ENCODE measurements around the gene RUVBL2.
"Not testable (repeated sequence)": the region's sequence is repeated elsewhere in the genome, so short reads cannot be mapped to it uniquely, and the experiment has no call there.

Gene RUVBL2

DNA sequence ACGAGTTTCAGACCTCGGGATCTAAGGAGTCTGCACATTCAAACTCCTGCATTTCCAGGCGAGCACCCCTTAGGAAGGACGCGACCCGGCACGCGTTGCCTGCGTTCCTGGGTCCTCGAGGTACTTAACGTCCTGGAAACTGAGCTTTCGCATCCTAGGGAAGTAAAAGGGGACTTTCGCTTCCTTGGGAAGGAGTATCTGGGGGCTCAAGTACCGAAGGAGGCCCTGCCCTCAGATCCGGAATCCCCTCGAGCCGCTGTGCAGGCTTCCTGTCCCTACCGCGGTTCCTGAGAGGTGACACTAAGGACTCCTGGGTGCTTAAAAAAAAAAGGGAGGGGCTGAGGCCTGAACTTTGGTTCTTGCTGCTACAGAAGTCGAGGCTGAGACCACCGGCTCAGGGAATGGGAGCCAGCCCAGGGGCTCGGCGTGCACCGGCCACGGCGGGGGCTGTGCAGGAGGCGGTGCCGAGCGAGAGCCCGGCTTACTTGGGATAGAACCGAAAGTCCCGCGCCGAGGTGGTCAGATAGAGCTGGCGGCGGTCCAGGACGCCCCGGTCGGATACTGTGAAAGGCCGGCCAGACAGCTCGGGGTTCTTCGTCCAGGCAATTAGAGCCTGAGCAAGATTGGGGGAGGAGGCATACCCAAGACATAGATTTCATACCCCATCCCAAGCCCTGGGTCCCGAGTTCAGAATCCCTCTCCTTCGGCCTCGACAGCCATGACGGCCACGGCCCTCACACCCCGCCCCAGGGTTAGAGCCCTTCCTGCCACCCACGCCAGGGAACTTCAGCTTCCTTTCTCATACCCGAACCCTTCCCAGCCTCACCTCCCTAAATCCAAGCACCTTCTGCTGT is 24.9 kb downstream of the RUVBL2 start:
- DNase-seq, result not testable (repeated sequence)

DNA sequence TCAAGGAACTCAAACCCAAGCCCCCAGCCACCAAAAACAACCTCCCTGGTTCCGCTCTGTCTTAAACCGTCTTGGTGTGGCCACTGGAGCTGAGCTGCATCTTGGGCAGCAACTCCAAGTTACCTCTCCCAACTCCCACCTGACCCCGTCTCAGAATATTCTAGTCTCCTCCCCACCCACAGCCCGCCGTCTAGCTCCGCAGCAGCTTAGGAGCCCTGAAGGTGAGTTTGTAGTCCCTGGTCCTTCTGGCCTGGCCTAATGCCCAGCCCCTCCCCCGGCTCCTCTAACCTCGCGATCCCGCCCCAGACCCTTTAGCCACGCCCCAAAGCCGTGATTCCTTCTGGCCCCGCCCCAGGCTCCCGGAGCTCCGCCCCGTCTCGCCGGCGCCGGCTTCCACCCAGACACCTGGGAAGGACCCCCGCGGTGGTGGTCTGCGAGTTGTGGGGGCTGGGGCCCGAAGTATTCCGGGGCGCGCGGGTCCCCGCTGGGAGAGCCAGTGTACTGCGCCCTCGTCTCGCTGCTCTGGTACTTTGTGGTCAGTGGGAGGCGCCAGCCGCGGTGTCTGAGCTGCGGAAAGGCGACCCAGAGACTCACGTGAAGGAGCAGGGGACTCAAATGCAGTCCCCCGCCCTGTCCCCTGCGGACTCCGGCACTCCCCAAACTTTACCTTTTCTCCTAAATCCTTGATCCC is 25.7 kb downstream of the RUVBL2 start:
- no peak for DNase-seq

GRCh38 chr19:49020342-49020741 is 26.7 kb downstream of the RUVBL2 start:
- no peak for DNase-seq

DNA sequence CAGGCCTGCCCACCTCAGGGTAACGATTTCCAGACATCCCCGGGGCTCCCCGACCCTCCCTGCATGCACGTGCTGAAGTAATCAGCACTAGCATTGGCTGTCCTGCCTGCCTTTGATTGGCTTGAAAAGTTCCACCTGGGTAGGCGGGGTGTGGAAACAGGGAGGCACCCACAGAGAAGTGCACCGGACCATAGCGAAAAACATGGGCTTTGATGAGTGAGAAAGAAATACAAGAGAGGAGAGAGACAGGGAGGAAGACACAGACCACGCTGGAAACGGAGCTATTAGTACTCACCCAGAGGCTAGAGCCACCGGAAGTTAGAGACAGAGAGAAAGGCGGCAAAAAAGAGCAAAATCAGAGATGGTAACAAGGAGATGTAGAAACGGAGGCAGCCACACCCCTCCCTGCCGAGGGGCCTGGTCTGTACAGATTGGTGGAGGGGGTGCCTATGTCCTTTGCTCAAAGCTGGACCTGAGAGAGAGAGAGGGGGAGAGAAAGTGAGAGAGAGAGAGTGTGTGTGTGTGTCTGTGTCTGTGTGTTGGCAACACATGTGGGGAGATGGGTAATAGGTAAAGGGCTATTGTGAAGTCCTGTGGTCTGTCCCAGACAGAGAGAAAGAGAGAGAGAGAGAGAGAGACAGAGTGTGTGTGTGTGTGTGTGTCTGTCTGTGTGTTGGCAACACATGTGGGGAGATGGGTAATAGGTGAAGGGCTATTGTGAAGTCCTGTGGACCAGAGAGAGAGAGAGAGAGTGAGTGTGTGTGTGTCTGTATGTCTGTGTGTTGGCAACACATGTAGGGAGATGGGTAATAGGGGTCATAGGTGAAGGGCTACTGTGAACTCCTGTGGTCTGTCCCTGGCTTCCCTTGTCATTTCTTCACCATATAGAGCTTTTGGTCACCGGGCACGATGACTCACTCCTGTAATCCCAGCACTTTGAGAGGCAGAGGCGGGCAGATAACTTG is 27.5 kb downstream of the RUVBL2 start:
- no peak for DNase-seq

DNA sequence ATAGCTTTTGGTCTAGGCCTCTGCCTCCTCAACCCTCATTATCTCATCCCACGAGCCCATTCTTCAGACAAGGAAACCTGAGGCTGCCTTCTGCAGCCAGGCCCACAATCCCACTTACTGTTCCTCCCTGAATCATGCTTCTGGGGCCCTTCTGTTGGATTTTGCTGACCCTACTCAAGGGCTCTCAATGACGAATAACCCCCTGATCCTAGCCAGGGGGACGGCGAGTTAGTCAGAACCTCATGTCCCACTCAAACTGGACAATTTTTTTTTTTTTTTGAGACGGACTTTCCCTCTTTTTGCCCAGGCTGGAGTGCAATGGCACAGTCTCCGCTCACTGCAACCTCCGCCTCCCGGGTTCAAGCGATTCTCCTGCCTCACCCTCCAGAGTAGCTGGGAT is 28.4 kb downstream of the RUVBL2 start:
- no peak for DNase-seq

- DNase-seq, result not testable (repeated sequence)
Measured at GRCh38 chr19:49024233-49024632, 30.5 kb downstream of the RUVBL2 start, which contains the start of gene CGB3. Gene CGB3 (minus strand): TSS chr19:49024333. CDS start chr19:49023971, 362 bp downstream.

- not testable (repeated sequence) for DNase-seq
Measured at GRCh38 chr19:49025088-49025487, 31.4 kb downstream of the RUVBL2 start.

DNA sequence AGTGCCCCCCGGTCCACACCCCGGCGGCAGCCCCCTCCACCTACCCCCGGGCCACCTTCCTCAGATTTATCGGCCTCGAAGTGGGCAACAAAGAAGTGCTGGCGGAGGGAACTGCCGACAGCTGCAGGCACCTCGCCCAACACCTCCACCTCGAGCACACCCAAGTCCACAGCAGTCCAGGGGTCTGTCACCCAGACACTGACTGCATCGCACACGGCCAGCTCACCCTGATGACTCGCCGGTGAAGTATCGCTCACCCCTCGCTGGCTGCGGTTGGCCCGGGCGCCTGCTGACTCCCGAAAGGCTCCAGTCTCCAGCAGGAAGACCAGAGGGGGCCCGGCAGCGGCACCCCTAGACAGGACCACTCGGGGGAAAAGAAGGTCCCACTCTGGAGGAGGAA is 31.9 kb downstream of the RUVBL2 start:
- DNase-seq, result not testable (repeated sequence)

DNA sequence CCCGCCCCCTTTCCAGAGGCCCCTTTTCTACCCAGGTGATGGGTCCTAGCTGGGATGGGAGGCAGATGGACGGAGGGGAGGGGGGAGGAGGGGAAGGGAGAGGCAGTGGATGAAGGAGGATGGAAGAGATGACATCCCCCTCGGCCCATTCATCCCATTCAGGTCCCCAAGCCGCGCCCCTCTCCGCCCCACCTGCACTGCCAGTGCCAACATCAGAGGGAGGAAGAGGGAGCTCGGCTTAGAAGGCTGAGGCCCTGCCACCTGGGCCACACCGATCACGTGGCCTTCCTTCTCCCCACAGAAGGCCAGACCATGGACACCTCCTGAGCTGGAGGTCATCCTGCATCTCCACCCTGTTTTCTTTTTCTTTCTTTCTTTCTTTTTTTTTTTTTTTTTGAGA is 35.0 kb downstream of the RUVBL2 start:
- not testable (repeated sequence) for DNase-seq

DNA sequence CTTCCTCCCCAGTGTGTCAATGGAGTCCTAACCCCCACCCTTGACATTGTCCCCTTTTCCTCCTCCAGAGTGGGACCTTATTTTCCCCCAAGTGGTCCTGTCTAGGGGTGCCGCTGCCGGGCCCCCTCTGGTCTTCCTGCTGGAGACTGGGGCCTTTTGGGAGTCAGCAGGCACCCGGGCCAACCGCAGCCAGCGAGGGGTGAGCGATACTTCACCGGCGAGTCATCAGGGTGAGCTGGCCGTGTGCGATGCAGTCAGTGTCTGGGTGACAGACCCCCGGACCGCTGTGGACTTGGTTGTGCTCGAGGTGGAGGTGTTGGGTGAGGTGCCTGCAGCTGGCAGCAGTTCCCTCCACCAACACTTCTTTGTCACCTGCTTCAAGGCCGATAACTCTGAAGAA is 36.1 kb downstream of the RUVBL2 start:
- not testable (repeated sequence) for DNase-seq

- not testable (repeated sequence) for DNase-seq
Measured at GRCh38 chr19:49030323-49030722, 36.6 kb downstream of the RUVBL2 start.

GRCh38 chr19:49031642-49032301 is 38.1 kb downstream of the RUVBL2 start, which contains the start of gene CGB2:
Gene CGB2 (plus strand): TSS chr19:49031890. CDS start chr19:49032096, 206 bp downstream.
- peak; percentile 18 for DNase-seq

DNA sequence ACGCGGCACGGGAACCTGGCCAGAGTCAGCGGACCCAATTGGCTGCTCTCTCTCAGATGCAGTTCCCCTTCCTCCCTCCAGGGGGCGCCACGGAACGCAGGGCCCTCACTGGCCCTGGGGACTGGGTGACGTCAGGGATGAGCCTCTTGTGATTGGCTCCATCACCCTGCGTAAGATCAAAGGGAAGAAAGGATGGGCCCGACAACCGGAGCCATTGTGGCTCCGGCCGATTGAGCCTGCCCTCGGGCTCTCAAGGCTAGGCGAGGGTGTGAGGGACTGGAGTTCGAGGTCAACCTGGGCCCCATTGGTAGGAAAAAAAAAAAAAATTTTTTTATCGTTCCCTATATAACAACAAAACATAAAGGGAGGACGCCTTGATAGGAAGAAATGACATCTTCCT is 43.1 kb downstream of the RUVBL2 start, which contains the start of gene CGB1:
Gene CGB1 (minus strand): TSS at position 81 of the 400 bp plus-strand sequence. CDS start 184 bp downstream, outside the sequence.
- not testable (repeated sequence) for DNase-seq

DNA sequence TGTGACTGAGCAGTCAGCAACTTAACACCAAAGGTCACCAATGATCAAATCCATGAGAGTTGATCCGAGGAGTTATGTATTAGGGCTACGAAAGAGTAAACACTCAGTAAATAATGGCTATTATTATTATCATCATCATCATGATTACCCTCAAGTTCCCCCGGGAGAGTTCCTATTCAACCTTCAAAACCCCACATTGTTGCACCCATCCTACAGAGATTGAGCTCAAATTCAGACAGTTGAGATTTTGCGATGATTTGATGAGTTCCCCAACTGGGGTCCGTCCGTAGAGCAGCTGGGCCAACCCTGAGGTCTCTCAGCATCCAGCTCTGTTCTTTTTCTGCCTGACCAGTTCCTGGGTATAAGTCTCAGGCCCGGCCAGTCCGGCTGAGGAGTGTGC is 44.4 kb downstream of the RUVBL2 start:
- not testable (repeated sequence) for DNase-seq

DNA sequence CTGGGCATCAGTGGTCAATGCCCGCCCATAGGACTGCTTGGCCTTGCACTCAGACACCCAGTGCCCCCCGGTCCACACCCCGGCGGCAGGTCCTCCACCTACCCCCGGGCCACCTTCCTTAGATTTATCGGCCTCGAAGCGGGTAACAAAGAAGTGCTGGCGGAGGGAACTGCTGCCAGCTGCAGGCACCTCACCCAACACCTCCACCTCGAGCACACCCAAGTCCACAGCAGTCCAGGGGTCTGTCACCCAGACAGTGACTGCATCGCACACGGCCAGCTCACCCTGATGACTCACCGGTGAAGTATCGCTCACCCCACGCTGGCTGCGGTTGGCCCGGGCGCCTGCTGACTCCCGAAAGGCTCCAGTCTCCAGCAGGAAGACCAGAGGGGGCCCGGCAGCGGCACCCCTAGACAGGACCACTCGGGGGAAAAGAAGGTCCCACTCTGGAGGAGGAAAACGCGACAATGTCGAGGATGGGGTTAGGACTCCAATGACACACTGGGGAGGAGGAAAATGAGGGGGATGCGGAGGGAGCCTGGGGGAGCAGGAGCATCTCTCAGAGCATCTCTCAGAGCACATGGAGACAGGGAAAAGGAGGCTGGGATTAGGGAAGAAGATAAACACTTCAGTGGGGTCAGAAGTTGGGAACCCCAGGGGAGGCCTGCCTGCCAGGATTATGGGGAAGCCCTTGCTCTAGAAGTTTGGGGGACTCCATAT is 45.0 kb downstream of the RUVBL2 start:
- not testable (repeated sequence) for DNase-seq

DNA sequence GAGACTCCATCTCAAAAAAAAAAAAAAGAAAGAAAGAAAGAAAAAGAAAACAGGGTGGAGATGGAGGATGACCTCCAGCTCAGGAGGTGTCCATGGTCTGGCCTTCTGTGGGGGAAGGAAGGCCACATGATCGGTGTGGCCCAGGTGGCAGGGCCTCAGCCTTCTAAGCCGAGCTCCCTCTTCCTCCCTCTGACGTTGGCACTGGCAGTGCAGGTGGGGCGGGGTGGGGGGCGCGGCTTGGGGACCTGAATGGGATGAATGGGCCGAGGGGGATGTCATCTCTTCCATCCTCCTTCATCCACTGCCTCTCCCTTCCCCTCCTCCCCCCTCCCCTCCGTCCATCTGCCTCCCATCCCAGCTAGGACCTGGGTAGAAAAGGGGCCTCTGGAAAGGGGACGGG is 46.0 kb downstream of the RUVBL2 start:
- not testable (repeated sequence) for DNase-seq

GRCh38 chr19:49042177-49042576 is 48.5 kb downstream of the RUVBL2 start:
- DNase-seq, result no peak

DNA sequence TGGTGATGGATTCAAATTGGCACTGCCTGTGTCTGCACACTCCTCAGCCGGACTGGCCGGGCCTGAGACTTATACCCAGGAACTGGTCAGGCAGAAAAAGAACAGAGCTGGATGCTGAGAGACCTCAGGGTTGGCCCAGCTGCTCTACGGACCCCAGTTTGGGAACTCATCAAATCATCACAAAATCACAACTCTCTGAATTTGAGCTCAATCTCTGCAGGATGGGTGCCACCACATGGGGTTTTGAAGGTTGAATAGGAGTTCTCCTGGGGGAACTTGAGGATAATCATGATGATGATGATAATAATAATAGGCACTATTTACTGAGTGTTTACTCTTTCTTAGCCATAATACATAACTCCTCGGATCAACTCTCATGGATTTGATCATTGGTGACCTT is 49.0 kb downstream of the RUVBL2 start:
- DNase-seq, result not testable (repeated sequence)

GRCh38 chr19:49043548-49043947 is 49.9 kb downstream of the RUVBL2 start, which contains the start of gene CGB5:
Gene CGB5 (plus strand): TSS chr19:49043848. CDS start chr19:49044210, 362 bp downstream.
- not testable (repeated sequence) for DNase-seq

GRCh38 chr19:49049011-49049410 is 55.3 kb downstream of the RUVBL2 start, which contains the start of gene CGB8:
Gene CGB8 (minus strand): TSS chr19:49049111. CDS start chr19:49048739, 372 bp downstream.
- DNase-seq, result not testable (repeated sequence)

- not testable (repeated sequence) for DNase-seq
Measured at GRCh38 chr19:49049834-49050233, 56.1 kb downstream of the RUVBL2 start.

Measured in DMS79 treated with DMSO at 0.1 percent for 48 hours (cell line).